K562 (cell line): Measurements from ENCODE around the gene AGTR1.

ENCODE experiments used
- HOXB6 ChIP-seq: fragments of 250-450 bp; sonication (Bioruptor Pico); IDR thresholded peaks from 2 replicates; pipeline ENCODE4 v1.5.1; 2022; ENCODE audit warnings: mild to moderate bottlenecking, borderline replicate concordance
- POU5F1 ChIP-seq: fragments of 150-350 bp; IDR thresholded peaks from 2 replicates; pipeline ENCODE4 v1.6.1; 2014; ENCODE audit warnings: borderline replicate concordance, low read length, low read depth, mild to moderate bottlenecking; ENCODE audit not compliant: partially characterized antibody
- REST ChIP-seq, 2 experiments: fragments of 450-650 bp; formaldehyde crosslinking in 1 of 2; IDR thresholded peaks; 2 replicates each; pipeline versions ENCODE4 v1.4.0 to v1.6.1; 2014 to 2020; ENCODE audit warnings: mild to moderate bottlenecking in 2 of 2, borderline replicate concordance in 1 of 2, low read depth in 1 of 2
- RFX5 ChIP-seq: IDR thresholded peaks from 2 replicates; pipeline ENCODE4 v1.6.1; 2011; ENCODE audit warnings: low read depth, mild to moderate bottlenecking, improper control_type of control experiment, low read length
- SP1 ChIP-seq: sonication (generic); formaldehyde crosslinking; IDR thresholded peaks from 2 replicates; pipeline ENCODE4 v1.8.1; 2022; ENCODE audit warnings: mild to moderate bottlenecking, missing genetic modification reagents
- ZBTB5 ChIP-seq: fragments of 450-650 bp; IDR thresholded peaks from 2 replicates; pipeline ENCODE4 v1.6.1; 2017; ENCODE audit warnings: antibody characterized with exemption
- ZNF224 ChIP-seq: sonication (generic); formaldehyde crosslinking; IDR thresholded peaks from 2 replicates; pipeline ENCODE4 v1.8.0; 2022; ENCODE audit warnings: mild to moderate bottlenecking, missing genetic modification reagents
- ZNF23 ChIP-seq: fragments of 250-450 bp; sonication (Bioruptor Pico); IDR thresholded peaks from 2 replicates; pipeline ENCODE4 v1.4.0; 2020; ENCODE audit warnings: mild to moderate bottlenecking
- TF ChIP-seq, protein P1 (sequence below), 2 experiments: fragments of 450-650 bp in 1 of 2; sonication (generic) in 1 of 2; formaldehyde crosslinking in 1 of 2; IDR thresholded peaks; 2 replicates each; pipeline versions ENCODE4 v1.7.1 to v1.9.0; 2016 to 2022; ENCODE audit warnings: inconsistent platforms in 1 of 2, mild to moderate bottlenecking in 1 of 2, missing genetic modification reagents in 1 of 2

GRCh38 chr3:148746053-148746452, 48.4 kb downstream of the AGTR1 start:
- TF ChIP-seq POU5F1 (no peak), ZBTB5 (no peak), RFX5 (no peak), REST (IDR thresholded peaks at IDR 0.05; ENCODE audit: borderline replicate concordance) (no peak), REST (CRISPR knock-in tag; IDR thresholded peaks at IDR 0.05; ENCODE audit: low read depth) (no peak), SP1 (CRISPR knock-in tag) (no peak), HOXB6 (no peak), ZNF224 (no peak), ZNF23 (CRISPR knock-in tag) (no peak)
- TF ChIP-seq, protein P1, sequence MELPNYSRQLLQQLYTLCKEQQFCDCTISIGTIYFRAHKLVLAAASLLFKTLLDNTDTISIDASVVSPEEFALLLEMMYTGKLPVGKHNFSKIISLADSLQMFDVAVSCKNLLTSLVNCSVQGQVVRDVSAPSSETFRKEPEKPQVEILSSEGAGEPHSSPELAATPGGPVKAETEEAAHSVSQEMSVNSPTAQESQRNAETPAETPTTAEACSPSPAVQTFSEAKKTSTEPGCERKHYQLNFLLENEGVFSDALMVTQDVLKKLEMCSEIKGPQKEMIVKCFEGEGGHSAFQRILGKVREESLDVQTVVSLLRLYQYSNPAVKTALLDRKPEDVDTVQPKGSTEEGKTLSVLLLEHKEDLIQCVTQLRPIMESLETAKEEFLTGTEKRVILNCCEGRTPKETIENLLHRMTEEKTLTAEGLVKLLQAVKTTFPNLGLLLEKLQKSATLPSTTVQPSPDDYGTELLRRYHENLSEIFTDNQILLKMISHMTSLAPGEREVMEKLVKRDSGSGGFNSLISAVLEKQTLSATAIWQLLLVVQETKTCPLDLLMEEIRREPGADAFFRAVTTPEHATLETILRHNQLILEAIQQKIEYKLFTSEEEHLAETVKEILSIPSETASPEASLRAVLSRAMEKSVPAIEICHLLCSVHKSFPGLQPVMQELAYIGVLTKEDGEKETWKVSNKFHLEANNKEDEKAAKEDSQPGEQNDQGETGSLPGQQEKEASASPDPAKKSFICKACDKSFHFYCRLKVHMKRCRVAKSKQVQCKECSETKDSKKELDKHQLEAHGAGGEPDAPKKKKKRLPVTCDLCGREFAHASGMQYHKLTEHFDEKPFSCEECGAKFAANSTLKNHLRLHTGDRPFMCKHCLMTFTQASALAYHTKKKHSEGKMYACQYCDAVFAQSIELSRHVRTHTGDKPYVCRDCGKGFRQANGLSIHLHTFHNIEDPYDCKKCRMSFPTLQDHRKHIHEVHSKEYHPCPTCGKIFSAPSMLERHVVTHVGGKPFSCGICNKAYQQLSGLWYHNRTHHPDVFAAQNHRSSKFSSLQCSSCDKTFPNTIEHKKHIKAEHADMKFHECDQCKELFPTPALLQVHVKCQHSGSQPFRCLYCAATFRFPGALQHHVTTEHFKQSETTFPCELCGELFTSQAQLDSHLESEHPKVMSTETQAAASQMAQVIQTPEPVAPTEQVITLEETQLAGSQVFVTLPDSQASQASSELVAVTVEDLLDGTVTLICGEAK (IDR thresholded peaks at IDR 0.05): no peak
- TF ChIP-seq, protein P1 (CRISPR knock-in tag; IDR thresholded peaks at IDR 0.05): no peak
